K562 (cell line): ENCODE data around the gene IGF2BP3. TPM values are rescaled to one million over a fixed set of nuclear protein-coding genes. Genes with fewer than 3 reads are reported as not detected.

Source experiments
- ATAC-seq: fragments of 200-7000 bp; cut with Tn5 transposase; 3 replicates; pipeline ENCODE4 v1.9.1; 2020; ENCODE audit warnings: moderate library complexity
- BruUV-seq: library from RNA; stranded (reverse); fragments of 400-500 nt; replicated peaks from 2 replicates; lab custom pipeline; 2021; lab: Mats Ljungman, UMichigan
- CTCF ChIA-PET: fragments of 300-600 bp; formaldehyde crosslinking; extraction: SDS; loops from one replicate; lab custom pipeline; 2021; ENCODE audit warnings: low intra/inter-chr PET ratio; lab: Yijun Ruan, JAX
- POLR2A ChIA-PET: fragments of 300-600, 350-650 bp; sonication (Branson Sonifier 250); formaldehyde crosslinking; extraction: SDS; loops from one replicate; lab custom pipeline; 2021; ENCODE audit warnings: antibody characterized with exemption, inconsistent platforms; lab: Yijun Ruan, JAX
- DNase-seq, 4 experiments: peaks; one replicate each; pipeline versions ENCODE4 v3.0.0 to v3.0.0-alpha.2; 2011 to 2018; ENCODE audit warnings: low spot score in 3 of 4, mixed read lengths in 3 of 4; ENCODE audit errors: extremely low read depth in 1 of 4
- FAIRE-seq: peaks from 2 replicates; lab custom pipeline; 2011; peaks lifted over from hg19 to GRCh38; lab: Jason Lieb, UNC
- H2AFZ ChIP-seq: 2 replicates; pipeline ENCODE4 v1.6.0; 2011; ENCODE audit warnings: low read depth, low read length, control low read depth, inconsistent platforms
- H3K27ac ChIP-seq: fragments of 200-600 bp; 3 replicates; pipeline ENCODE4 v1.8.0; 2011; ENCODE audit warnings: low read depth, mild to moderate bottlenecking, control low read depth, inconsistent platforms, low read length, moderate library complexity, mixed read lengths; ENCODE audit errors: extremely low read depth
- H3K27me3 ChIP-seq, 2 experiments: fragments of 300-600 bp in 1 of 2; 2 replicates in 1 of 2; 3 replicates in 1 of 2; pipeline versions ENCODE4 v1.6.0 to v1.8.0; 2011; ENCODE audit warnings: inconsistent platforms in 2 of 2, low read length in 2 of 2, mild to moderate bottlenecking in 1 of 2, mixed read lengths in 1 of 2, moderate library complexity in 1 of 2; ENCODE audit not compliant: control insufficient read depth in 2 of 2, insufficient read depth in 2 of 2
- H3K36me3 ChIP-seq: fragments of 300-600 bp; 3 replicates; pipeline ENCODE4 v1.8.0; 2011; ENCODE audit warnings: mild to moderate bottlenecking, low read length, inconsistent platforms; ENCODE audit not compliant: control insufficient read depth, insufficient read depth
- H3K4me1 ChIP-seq, 2 experiments: fragments of 200-600 bp in 1 of 2; replicated peaks in 1 of 2; 2 replicates in 1 of 2; 3 replicates in 1 of 2; pipeline versions ENCODE4 v1.5.1 to v1.8.0; 2011; ENCODE audit warnings: inconsistent platforms in 2 of 2, low read length in 2 of 2, mild to moderate bottlenecking in 1 of 2, mixed read lengths in 1 of 2, moderate library complexity in 1 of 2; ENCODE audit not compliant: control insufficient read depth in 2 of 2, insufficient read depth in 2 of 2
- H3K4me2 ChIP-seq: 2 replicates; pipeline ENCODE4 v1.6.1; 2011; ENCODE audit warnings: low read length, control low read depth, inconsistent platforms, mixed read lengths; ENCODE audit not compliant: insufficient read depth
- H3K4me3 ChIP-seq: fragments of 200-600 bp; sonication (generic), shearing (Covaris generic); 2 replicates; pipeline ENCODE4 v1.5.1; 2016; ENCODE audit warnings: control low read depth, inconsistent platforms
- H3K79me2 ChIP-seq: fragments of 200-600 bp; 3 replicates; pipeline ENCODE4 v1.8.0; 2011; ENCODE audit warnings: low read length, inconsistent platforms; ENCODE audit not compliant: control insufficient read depth, insufficient read depth
- H3K9ac ChIP-seq, 2 experiments: 2 replicates each; pipeline versions ENCODE4 v1.6.0 to v1.6.1; 2011; ENCODE audit warnings: low read depth in 2 of 2, low read length in 2 of 2, control low read depth in 1 of 2, inconsistent platforms in 1 of 2, mild to moderate bottlenecking in 1 of 2, mixed read lengths in 1 of 2; ENCODE audit not compliant: insufficient read depth in 1 of 2
- H3K9me1 ChIP-seq: one replicate; pipeline ENCODE4 v1.6.0; 2011; ENCODE audit warnings: inconsistent platforms, mild to moderate bottlenecking, low read length, moderate library complexity; ENCODE audit not compliant: control insufficient read depth, insufficient read depth
- H3K9me3 ChIP-seq: replicated peaks from 2 replicates; pipeline ENCODE4 v1.5.1; 2011; ENCODE audit warnings: low read depth, low read length, inconsistent platforms; ENCODE audit not compliant: control insufficient read depth, insufficient read depth
- H4K20me1 ChIP-seq: replicated peaks from 2 replicates; pipeline ENCODE4 v1.6.1; 2011; ENCODE audit warnings: low read length, inconsistent platforms, mixed read lengths; ENCODE audit not compliant: control insufficient read depth, insufficient read depth
- DNMT1 ChIP-seq: fragments of 450-650 bp; IDR thresholded peaks from 2 replicates; pipeline ENCODE4 v1.6.1; 2016; ENCODE audit warnings: antibody characterized with exemption, mild to moderate bottlenecking
- DPF2 ChIP-seq: fragments of 450-650 bp; IDR thresholded peaks from 2 replicates; pipeline ENCODE4 v1.6.1; 2016
- MEF2D ChIP-seq: conservative IDR thresholded peaks from 2 replicates; pipeline ENCODE4 v1.6.1; 2016; ENCODE audit warnings: low read depth, missing genetic modification characterization, missing compliant biosample characterization
- MTA1 ChIP-seq: fragments of 450-650 bp; IDR thresholded peaks from 2 replicates; pipeline ENCODE4 v1.6.1; 2017; ENCODE audit warnings: borderline replicate concordance
- RBM25 ChIP-seq: fragments of 200-400 bp; formaldehyde crosslinking; IDR thresholded peaks from 2 replicates; pipeline ENCODE4 v1.6.1; 2018; ENCODE audit warnings: low read length, low read depth, moderate library complexity; ENCODE audit not compliant: severe bottlenecking
- RFX1 ChIP-seq: fragments of 450-650 bp; IDR thresholded peaks from 2 replicates; pipeline ENCODE4 v1.6.1; 2016; ENCODE audit warnings: mild to moderate bottlenecking, moderate library complexity
- SMAD4 ChIP-seq: fragments of 250-450 bp; sonication (Bioruptor Pico); conservative IDR thresholded peaks from 2 replicates; pipeline ENCODE4 v1.8.0; 2021; ENCODE audit warnings: inconsistent platforms, mild to moderate bottlenecking, moderate library complexity
- SMARCE1 ChIP-seq: fragments of 450-650 bp; IDR thresholded peaks from 2 replicates; pipeline ENCODE4 v1.7.1; 2016; ENCODE audit warnings: mild to moderate bottlenecking
- TRIM28 ChIP-seq: fragments of 450-650 bp; IDR thresholded peaks from 2 replicates; pipeline ENCODE4 v1.6.1; 2017
- ZNF217 ChIP-seq: sonication (generic); formaldehyde crosslinking; IDR thresholded peaks from 2 replicates; pipeline ENCODE4 v1.8.0; 2022; ENCODE audit warnings: mild to moderate bottlenecking, missing genetic modification reagents
- ZNF318 ChIP-seq, 2 experiments: fragments of 450-650 bp; IDR thresholded peaks; 2 replicates each; pipeline ENCODE4 v1.6.1; 2016; ENCODE audit warnings: mild to moderate bottlenecking in 2 of 2, borderline replicate concordance in 1 of 2, low read depth in 1 of 2, moderate library complexity in 1 of 2
- ZNF347 ChIP-seq: fragments of 450-650 bp; formaldehyde crosslinking; IDR thresholded peaks from 2 replicates; pipeline ENCODE4 v1.4.0; 2020; ENCODE audit warnings: low read depth, mild to moderate bottlenecking, moderate library complexity
- WGBS: fragments of 100-300 bp; shearing (Covaris generic); methylation state at CpG from one replicate; pipeline ENCODE4 v1.1.6; 2016; ENCODE audit warnings: low coverage, mixed read lengths; ENCODE audit not compliant: insufficient coverage; ENCODE audit errors: missing lambda C conversion rate; 5-methylcytosine and 5-hydroxymethylcytosine counted together
- in situ Hi-C: fragments of 300-500 bp; cut with MboI; formaldehyde crosslinking; loops from 4 replicates; pipeline ENCODE4 v1.15.0; 2018; ENCODE audit warnings: inconsistent platforms, mixed read lengths
- intact Hi-C: fragments of 100-400 bp; cut with micrococcal nuclease; formaldehyde crosslinking; loops from 2 replicates; pipeline ENCODE4 v1.14.2; 2022
- polyA plus RNA-seq, 8 experiments: library from polyadenylated mRNA; depleted of rRNA in 4 of 8; stranded (reverse) in 5 of 8; unstranded in 3 of 8; fragments of >200 nt; fragmentation: Nextera tagmentation in 2 of 8; fragmentation: Illumina TruSeq in 1 of 8; extraction: Ambion mirVana in 2 of 8; extraction: Trizol in 1 of 8; gene quantifications; 2 replicates each; pipeline versions ENCODE4 v1.2.1 to v1.2.3, GENCODE V29; 2011 to 2014; ENCODE audit warnings: inconsistent platforms in 1 of 8, missing spikeins in 1 of 8
- total RNA-seq, 7 experiments: library from RNA; depleted of rRNA in 6 of 7; stranded (reverse); fragments of >200 nt in 6 of 7; fragmentation: Illumina TruSeq in 2 of 7; extraction: Trizol in 2 of 7; gene quantifications; 2 replicates each; pipeline versions ENCODE4 v1.2.1 to v1.2.3, GENCODE V29; 2011 to 2021; ENCODE audit warnings: low replicate concordance in 1 of 7

The IGF2BP3 gene
- total and polyA plus RNA-seq, 9 of the 15 experiments (the other 6 are each of a cell fraction or from before 2014, with no cell fraction given), result 8.4 to 88.1 (median 61.2) TPM

- no peaks in the 10 kb centered on the region for H3K9me1 ChIP-seq
- ATAC-seq (no peak), FAIRE-seq (no peak), DNase-seq (no peak)
- in situ Hi-C loops, result no loop called here
- intact Hi-C loops, result loop anchor here (1.0 to 5.0 kb wide), 5 partner anchors 45 to 773 kb away; partner anchors contain the start of gene MALSU1
- under 1% methylated on average over 15 of the region's 15 CpGs for WGBS
- H3K4me1 ChIP-seq, result peaks cover 2 to 9% of the 10 kb centered on the region in 2 experiments; a peak in 2 of 5 replicates
- H2AFZ ChIP-seq, result peak overlapping the region; percentile 37
- no peaks in the 10 kb centered on the region for H3K27me3 ChIP-seq
- ChIA-PET CTCF (no interaction called here), POLR2A (interaction anchor here (0.6 to 3.1 kb wide), 10 partner anchors 8 to 117 kb away, joined by 3 to 12 read pairs (median 4); partner anchors contain the start of gene TRA2A)
- no peaks in the 10 kb centered on the region for H4K20me1 ChIP-seq
- peak overlapping the region; percentile 92 for H3K4me2 ChIP-seq
- 0 out of 3 replicates have a peak, but pooled peaks cover 2% of the 10 kb centered on the region for H3K36me3 ChIP-seq
- H3K27ac ChIP-seq, result peak overlapping the region; percentile 93
- peak overlapping the region; percentile 66 for H3K4me3 ChIP-seq
- H3K79me2 ChIP-seq, result peaks cover 77% of the 10 kb centered on the region
- BruUV-seq, result TSS peak; percentile 43
- H3K9me3 ChIP-seq, result no peaks in the 10 kb centered on the region
- peak overlapping the region; percentile 83 to 98 for H3K9ac ChIP-seq
- no peak for TF ChIP-seq DPF2
- TF ChIP-seq MEF2D (tag), result 0 out of 2 replicates have a peak, but pooled peaks have one; percentile 46
- peak in 1 of 2 experiments; percentile 33; a peak in 1 of 4 replicates for TF ChIP-seq ZNF318 (IDR thresholded peaks at IDR 0.05; ENCODE audit: borderline replicate concordance in 1 of 2, low read depth in 1 of 2)
- no peak; the same call in 1 of the 2 replicates for TF ChIP-seq SMAD4
- no peak for TF ChIP-seq DNMT1
- no peak for TF ChIP-seq RFX1
- TF ChIP-seq ZNF347 (CRISPR knock-in tag), result no peak
- TF ChIP-seq RBM25, result no peak
- peak; percentile 63; the same call in 1 of the 2 replicates for TF ChIP-seq SMARCE1
- no peak for TF ChIP-seq TRIM28
- no peak for TF ChIP-seq MTA1
- no peak for TF ChIP-seq ZNF217
Measured at GRCh38 chr7:23474829-23475575, 4.7 kb upstream of the IGF2BP3 start.
